PC-9 (cell line): ENCODE results near the gene CLEC16A. TPM values are rescaled to one million over a fixed set of nuclear protein-coding genes. Genes with fewer than 3 reads are reported as not detected.

Experiments used
- BruUV-seq: library from RNA; stranded (reverse); fragments of 400-500 nt; replicated peaks from 2 replicates; lab custom pipeline; 2021; lab: Mats Ljungman, UMichigan
- CTCF ChIA-PET: fragments of 300-600 bp; sonication (Branson Sonifier 250); formaldehyde crosslinking; loops from one replicate; lab custom pipeline; 2022; ENCODE audit warnings: antibody characterized with exemption; lab: Charles Lee
- POLR2A ChIA-PET: fragments of 300-600 bp; sonication (Branson Sonifier 250); formaldehyde crosslinking; loops from one replicate; lab custom pipeline; 2022; ENCODE audit warnings: antibody characterized with exemption; ENCODE audit not compliant: unreplicated experiment; lab: Charles Lee
- DNase-seq, 2 experiments: peaks; one replicate each; pipeline versions ENCODE4 v3.0.0 to v3.0.0-alpha.2; 2015 to 2022; ENCODE audit warnings: mixed read lengths in 1 of 2
- H2AFZ ChIP-seq: fragments of 200-600 bp; sonication (generic); 2 replicates; pipeline ENCODE4 v1.8.1; 2017; ENCODE audit warnings: antibody characterized with exemption
- H3F3A ChIP-seq: fragments of 200-600 bp; sonication (generic); 2 replicates; pipeline ENCODE4 v1.8.1; 2017; ENCODE audit warnings: antibody characterized with exemption, mild to moderate bottlenecking, low read depth; ENCODE audit not compliant: insufficient read depth
- H3K27ac ChIP-seq: fragments of 200-600 bp; sonication (generic); 2 replicates; pipeline ENCODE4 v1.6.1; 2016; ENCODE audit warnings: mixed run types
- H3K27me3 ChIP-seq: fragments of 200-600 bp; sonication (generic); 2 replicates; pipeline ENCODE4 v1.6.1; 2016; ENCODE audit warnings: low read depth, mixed run types; ENCODE audit not compliant: insufficient read depth
- H3K36me3 ChIP-seq: fragments of 200-600 bp; sonication (generic); 2 replicates; pipeline ENCODE4 v1.6.1; 2016; ENCODE audit warnings: low read depth, mixed run types
- H3K4me1 ChIP-seq: fragments of 200-600 bp; sonication (generic); replicated peaks from 2 replicates; pipeline ENCODE4 v1.6.1; 2016; ENCODE audit warnings: mixed run types; ENCODE audit not compliant: insufficient read depth
- H3K4me2 ChIP-seq: fragments of 200-600 bp; sonication (generic); 2 replicates; pipeline ENCODE4 v1.6.1; 2017; ENCODE audit warnings: mixed run types
- H3K4me3 ChIP-seq: fragments of 200-600 bp; sonication (generic); 2 replicates; pipeline ENCODE4 v1.6.1; 2016; ENCODE audit warnings: mixed run types
- H3K79me2 ChIP-seq: fragments of 200-600 bp; sonication (generic); 2 replicates; pipeline ENCODE4 v1.6.1; 2017; ENCODE audit warnings: low read depth, mixed run types
- H3K9me2 ChIP-seq: fragments of 200-600 bp; sonication (generic); 2 replicates; pipeline ENCODE4 v1.8.1; 2017; ENCODE audit warnings: mild to moderate bottlenecking; ENCODE audit not compliant: insufficient read depth
- H3K9me3 ChIP-seq: fragments of 200-600 bp; sonication (generic); 2 replicates; pipeline ENCODE4 v1.8.1; 2016; ENCODE audit warnings: low read depth; ENCODE audit not compliant: insufficient read depth
- H4K20me1 ChIP-seq: fragments of 200-600 bp; sonication (generic); 2 replicates; pipeline ENCODE4 v1.8.1; 2017; ENCODE audit not compliant: insufficient read depth
- EZH2 ChIP-seq: fragments of 200-600 bp; sonication (generic); IDR thresholded peaks from 2 replicates; pipeline ENCODE4 v1.8.0; 2017; ENCODE audit warnings: antibody characterized with exemption, low read depth
- intact Hi-C: fragments of 100-400 bp; cut with micrococcal nuclease; formaldehyde crosslinking; loops from one replicate; pipeline ENCODE4 v1.10.0; 2022; ENCODE audit not compliant: unreplicated experiment
- total RNA-seq: library from RNA; stranded (reverse); gene quantifications from 2 replicates; pipeline ENCODE4 v1.2.3, GENCODE V29; 2021
- TF ChIP-seq, protein P1 (sequence below): fragments of 200-600 bp; sonication (generic); conservative IDR thresholded peaks from 2 replicates; pipeline ENCODE4 v1.6.1; 2017; ENCODE audit warnings: mixed run types, antibody characterized with exemption, mild to moderate bottlenecking, moderate library complexity

Gene CLEC16A
- total RNA-seq, 1 experiment from 2014 or later, result 34.9 TPM

DNA sequence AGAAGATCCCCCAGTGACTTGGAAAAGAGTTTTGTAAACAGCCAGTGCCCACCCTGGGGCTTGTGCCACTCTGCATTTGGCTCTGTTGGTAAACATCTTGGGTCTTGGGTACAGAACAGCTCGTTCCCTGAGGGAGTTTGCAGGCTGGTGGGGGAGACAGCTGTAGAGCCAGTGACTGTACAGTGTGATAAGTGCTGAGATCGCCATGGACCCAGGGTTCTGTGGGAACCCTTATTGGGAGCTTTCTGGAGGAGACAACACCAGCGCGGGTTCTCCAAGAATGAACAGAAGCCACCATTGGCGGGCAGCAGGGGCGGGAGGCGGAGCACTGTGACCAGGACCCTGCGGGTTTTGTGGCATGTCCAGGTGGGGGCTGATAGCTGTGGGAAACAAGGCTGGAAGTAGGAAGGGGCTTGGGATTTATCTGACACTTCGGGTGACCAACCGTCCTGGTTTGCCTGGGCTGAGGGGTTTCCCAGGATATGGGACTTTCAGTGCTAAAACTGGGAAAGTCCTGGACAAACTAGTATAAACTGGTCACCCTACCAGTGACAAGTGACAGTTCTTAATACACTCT is 2.9 kb downstream of the CLEC16A start:
- POLR2A ChIA-PET, result no interaction called here

DNA sequence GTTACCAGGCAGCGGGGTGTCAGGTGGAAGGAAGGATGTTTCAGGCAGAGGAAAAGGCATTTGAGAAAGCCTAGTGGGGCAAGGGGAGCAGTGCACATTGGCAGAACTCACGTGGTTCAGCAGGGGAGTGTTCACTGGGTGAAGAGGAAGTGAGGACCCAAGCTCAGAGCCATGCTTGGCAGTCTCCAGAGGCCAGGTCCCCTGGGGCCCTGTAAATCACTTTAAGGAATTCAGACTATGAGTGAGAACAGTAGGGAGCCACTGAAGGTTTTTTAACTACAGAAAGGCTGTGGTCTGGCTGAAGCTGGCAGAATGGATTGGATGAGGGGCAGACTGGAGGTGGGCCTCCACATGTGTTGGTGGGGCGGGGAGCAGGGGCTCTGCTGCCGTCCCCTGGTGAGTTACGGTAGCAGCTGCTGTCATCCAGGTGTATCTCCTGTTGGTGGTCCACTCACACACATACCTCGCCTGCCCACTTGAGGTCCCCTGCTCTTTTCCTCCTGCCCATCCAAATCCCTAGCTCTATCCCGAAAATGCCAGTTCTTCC is 5.1 kb downstream of the CLEC16A start:
- H3K36me3 ChIP-seq, result no peaks in the 10 kb centered on the region
- peak overlapping the region; percentile 41 for H3K27ac ChIP-seq
- no TSS peak for BruUV-seq
- ChIA-PET POLR2A (no interaction called here), CTCF (interaction anchor here (0.7 kb wide), 1 partner anchor 769 kb away, joined by 3 read pairs; no protein-coding TSS in a partner anchor)
- intact Hi-C loops, result no loop called here
- H3K9me2 ChIP-seq, result no peaks in the 10 kb centered on the region
- no peaks in the 10 kb centered on the region for H3K27me3 ChIP-seq
- no peaks in the 10 kb centered on the region for H3K9me3 ChIP-seq
- peaks cover 13% of the 10 kb centered on the region for H3F3A ChIP-seq
- peak overlapping the region; percentile 54 for H3K4me2 ChIP-seq
- H2AFZ ChIP-seq, result no peak overlapping the region
- DNase-seq, result peak; percentile 42 to 79
- peaks cover 8% of the 10 kb centered on the region; the same call in 1 of the 2 replicates for H4K20me1 ChIP-seq
- TF ChIP-seq EZH2, result no peak
- TF ChIP-seq, protein P1, sequence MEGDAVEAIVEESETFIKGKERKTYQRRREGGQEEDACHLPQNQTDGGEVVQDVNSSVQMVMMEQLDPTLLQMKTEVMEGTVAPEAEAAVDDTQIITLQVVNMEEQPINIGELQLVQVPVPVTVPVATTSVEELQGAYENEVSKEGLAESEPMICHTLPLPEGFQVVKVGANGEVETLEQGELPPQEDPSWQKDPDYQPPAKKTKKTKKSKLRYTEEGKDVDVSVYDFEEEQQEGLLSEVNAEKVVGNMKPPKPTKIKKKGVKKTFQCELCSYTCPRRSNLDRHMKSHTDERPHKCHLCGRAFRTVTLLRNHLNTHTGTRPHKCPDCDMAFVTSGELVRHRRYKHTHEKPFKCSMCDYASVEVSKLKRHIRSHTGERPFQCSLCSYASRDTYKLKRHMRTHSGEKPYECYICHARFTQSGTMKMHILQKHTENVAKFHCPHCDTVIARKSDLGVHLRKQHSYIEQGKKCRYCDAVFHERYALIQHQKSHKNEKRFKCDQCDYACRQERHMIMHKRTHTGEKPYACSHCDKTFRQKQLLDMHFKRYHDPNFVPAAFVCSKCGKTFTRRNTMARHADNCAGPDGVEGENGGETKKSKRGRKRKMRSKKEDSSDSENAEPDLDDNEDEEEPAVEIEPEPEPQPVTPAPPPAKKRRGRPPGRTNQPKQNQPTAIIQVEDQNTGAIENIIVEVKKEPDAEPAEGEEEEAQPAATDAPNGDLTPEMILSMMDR, result no peak
- H3K4me3 ChIP-seq, result no peak overlapping the region
- H3K4me1 ChIP-seq, result peaks cover 45% of the 10 kb centered on the region
- peaks cover 54% of the 10 kb centered on the region for H3K79me2 ChIP-seq

More for the DNA sequence above, 2.9 kb downstream of the CLEC16A start:
- Histone ChIP-seq H3K9me3 (no peaks in the 10 kb centered on the region), H3F3A (peaks cover 13% of the 10 kb centered on the region), H3K4me2 (no peak overlapping the region), H3K36me3 (no peaks in the 10 kb centered on the region), H4K20me1 (0 out of 2 replicates have a peak, but pooled peaks cover 6% of the 10 kb centered on the region), H2AFZ (no peak overlapping the region), H3K27me3 (no peaks in the 10 kb centered on the region), H3K4me3 (no peak overlapping the region), H3K9me2 (no peaks in the 10 kb centered on the region), H3K4me1 (peaks cover 54% of the 10 kb centered on the region), H3K27ac (no peak overlapping the region), H3K79me2 (peaks cover 54% of the 10 kb centered on the region)
- CTCF ChIA-PET, result no interaction called here
- TF ChIP-seq EZH2, result no peak
- TF ChIP-seq, protein P1, result no peak
- BruUV-seq, result no TSS peak
- no peak for DNase-seq
- intact Hi-C loops, result no loop called here

- Histone ChIP-seq H3K79me2 (peaks cover 45% of the 10 kb centered on the region), H3K4me1 (peaks cover 40% of the 10 kb centered on the region), H3K27ac (peak overlapping the region; percentile 41), H3F3A (peaks cover 13% of the 10 kb centered on the region), H3K4me2 (peak overlapping the region; percentile 54), H3K9me2 (no peaks in the 10 kb centered on the region), H4K20me1 (peaks cover 9% of the 10 kb centered on the region; the same call in 1 of the 2 replicates), H3K36me3 (no peaks in the 10 kb centered on the region), H3K27me3 (no peaks in the 10 kb centered on the region), H2AFZ (no peak overlapping the region), H3K9me3 (no peaks in the 10 kb centered on the region), H3K4me3 (no peak overlapping the region)
- TF ChIP-seq, protein P1, result no peak
- no peak for TF ChIP-seq EZH2
- intact Hi-C loops, result loop anchor here (5.0 kb wide), 2 partner anchors 762 to 862 kb away; no protein-coding TSS in a partner anchor
- no TSS peak for BruUV-seq
- ChIA-PET POLR2A (no interaction called here), CTCF (interaction anchor here (0.5 to 1.2 kb wide), 4 partner anchors 8 to 324 kb away, joined by 3 to 6 read pairs (median 4); partner anchors contain the start of gene DEXI)
- peak; percentile 70 to 79 for DNase-seq
Measured at GRCh38 chr16:10950393-10950792, 6.0 kb downstream of the CLEC16A start.
